Suppressor macrophage (primary cell): ENCODE measurements around the gene SLC25A45.

Source experiments
- DNase-seq, 4 experiments: peaks; one replicate each; pipeline ENCODE4 v3.0.0-alpha.2; 2020 to 2022

Gene SLC25A45

DNA sequence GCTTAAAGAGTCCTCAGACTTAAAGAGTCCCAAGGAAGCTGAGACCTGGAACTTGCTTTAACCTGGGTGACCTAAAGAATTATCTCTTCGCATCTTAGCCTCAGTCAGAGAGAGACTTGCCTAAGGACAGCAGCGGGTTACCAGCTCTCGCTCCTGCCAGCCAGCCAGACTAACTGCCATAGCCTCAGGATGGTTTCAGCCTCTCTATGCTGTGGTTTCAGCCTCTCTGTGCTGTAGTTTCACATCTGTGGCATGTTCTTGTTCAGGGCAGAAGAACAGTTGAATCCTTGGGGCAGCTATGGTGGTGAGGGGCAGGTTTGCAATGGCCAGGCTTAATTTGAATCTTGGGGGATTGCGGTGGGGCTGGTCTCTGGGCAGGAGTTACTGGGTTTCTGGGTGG lies 6.3 kb upstream of the SLC25A45 start:
- no peak for DNase-seq

DNA sequence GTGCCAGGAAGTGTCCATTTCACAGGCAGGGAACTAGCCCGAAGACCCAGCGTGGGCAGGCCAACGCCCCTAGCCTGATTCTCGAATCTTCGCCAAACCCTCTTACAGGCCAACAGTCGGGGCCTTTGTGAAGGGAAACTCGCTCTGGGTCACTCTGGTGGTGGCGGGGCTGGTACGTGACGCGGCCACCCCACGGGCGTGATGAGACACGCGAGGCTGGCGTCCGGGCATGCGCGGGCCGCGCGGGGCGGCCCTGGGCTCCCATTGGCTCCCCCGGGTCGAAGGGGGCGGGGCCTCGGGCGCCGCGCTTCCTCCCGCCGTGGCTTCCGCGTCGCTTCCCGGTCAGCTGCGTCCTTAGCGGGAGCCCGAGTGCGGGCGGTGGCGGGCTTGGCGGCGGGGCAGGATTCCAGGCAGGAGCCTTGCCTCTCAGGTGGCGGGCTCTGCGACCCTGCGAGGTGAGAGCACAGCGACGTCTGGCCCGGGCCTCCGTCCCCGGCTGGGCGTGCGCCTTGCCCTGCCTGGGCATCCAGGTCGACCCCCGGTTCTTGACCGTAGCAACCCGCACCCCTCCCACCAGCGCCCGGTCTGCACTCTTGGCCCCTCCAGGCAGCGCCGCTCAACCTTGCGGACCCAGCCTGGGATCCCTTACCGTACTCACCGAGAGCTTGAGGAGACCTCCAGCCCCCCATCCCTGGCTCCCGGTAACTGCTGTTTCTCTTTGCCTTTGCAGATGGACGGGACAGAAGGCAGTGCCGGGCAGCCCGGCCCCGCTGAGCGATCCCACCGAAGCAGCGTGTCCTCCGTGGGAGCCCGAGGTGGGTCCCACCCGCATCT lies 4.1 kb upstream of the SLC25A45 start, which contains the start of gene FRMD8:
FRMD8 (plus strand) TSS at position 331 of the 834 bp plus-strand sequence; CDS start at position 731, 400 bp downstream.
- peak; percentile 95 to 99 (median 96) for DNase-seq

DNA sequence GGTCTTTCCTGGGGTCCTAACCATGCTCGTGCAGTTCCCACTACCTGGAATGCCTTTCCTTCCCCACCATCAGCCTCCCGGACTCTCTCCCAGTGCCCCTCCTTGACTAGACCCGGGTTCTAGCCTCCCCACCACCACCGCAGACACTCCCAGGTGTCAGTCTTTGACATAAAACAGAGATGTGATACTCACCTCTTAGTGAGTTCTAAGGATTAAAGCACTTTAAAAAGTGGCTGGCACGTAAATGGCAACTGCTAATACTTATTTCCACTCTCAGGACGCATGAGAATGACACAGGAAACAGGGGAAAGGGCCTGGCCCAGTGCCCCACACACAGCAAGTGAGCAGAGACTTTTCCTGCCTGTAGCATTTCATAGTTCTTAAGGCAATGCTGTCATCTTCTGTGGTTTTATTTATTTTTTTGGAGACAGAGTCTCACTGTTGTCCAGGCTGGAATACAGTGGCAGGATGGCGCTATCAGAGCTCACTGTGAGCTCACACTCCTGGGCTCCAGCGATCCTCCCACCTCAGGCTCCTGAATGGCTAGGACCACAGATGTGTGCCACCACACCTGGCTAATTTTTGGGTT lies 1.9 kb upstream of the SLC25A45 start:
- DNase-seq = peak; percentile 24 to 62 (median 38)

DNA sequence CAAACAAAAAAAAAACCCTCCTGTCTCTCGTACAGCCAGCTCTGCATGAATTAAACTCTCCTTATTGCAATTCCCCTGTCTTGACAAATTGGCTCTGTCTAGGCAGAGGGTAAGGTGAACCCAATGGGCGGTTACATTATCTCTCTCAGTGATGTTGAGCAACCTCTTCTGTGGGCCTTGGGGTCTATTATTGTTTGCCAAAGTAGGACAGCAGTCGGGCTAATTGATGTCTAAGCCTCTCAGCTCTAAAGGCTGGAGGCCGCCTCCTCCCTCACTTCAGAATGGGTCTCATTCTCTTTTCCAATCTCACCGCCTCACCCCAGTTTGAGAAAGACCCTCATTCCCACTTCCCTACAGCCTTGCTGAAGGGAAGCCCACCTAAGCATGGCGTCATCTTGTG lies 1.3 kb upstream of the SLC25A45 start:
- no peak for DNase-seq

DNA sequence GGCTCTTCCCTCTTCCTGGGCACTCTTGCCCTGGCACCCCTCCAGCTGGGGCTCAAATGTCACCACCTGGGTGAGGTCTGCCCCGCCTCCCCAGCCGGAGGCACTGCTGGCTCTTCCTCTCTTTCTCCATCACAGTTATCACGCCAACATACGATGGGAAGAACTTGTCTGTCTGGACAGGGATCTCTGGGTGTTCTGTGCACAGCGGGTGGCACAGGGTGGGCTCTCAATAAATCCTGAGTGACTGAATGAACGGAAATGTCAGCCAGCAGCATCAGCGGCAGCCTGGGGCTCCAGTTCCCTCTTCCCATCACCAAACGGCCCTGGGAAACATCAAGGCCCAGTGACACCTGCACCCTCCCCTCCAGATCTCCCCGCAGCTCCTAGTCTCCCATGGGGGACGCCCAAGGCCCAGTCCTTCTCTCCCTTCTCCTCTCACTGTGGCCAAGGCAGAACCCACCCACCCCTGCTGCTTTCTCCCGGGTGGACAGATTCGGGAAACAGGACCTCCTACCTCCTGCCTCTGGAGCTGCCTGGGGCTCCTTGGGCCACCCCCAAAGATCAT lies 440 bp upstream of the SLC25A45 start:
- no peak for DNase-seq

DNA sequence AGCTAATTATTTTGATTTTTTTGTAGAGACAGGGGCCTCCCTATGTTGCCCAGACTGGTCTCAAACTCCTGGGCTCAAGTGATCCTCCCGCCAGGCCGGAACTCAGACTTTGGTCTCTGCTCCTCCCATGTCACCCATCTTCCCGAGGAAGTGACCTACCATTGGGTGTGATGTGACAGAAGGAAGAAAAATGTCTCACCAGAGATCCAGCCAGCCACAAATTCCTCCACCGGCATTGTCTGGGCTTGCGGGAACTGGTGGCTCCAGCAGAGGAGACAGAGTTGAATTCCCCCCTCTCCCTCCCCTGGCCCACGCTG lies 772 bp downstream of the SLC25A45 start:
- peak; percentile 72 to 81 (median 79) for DNase-seq

DNA sequence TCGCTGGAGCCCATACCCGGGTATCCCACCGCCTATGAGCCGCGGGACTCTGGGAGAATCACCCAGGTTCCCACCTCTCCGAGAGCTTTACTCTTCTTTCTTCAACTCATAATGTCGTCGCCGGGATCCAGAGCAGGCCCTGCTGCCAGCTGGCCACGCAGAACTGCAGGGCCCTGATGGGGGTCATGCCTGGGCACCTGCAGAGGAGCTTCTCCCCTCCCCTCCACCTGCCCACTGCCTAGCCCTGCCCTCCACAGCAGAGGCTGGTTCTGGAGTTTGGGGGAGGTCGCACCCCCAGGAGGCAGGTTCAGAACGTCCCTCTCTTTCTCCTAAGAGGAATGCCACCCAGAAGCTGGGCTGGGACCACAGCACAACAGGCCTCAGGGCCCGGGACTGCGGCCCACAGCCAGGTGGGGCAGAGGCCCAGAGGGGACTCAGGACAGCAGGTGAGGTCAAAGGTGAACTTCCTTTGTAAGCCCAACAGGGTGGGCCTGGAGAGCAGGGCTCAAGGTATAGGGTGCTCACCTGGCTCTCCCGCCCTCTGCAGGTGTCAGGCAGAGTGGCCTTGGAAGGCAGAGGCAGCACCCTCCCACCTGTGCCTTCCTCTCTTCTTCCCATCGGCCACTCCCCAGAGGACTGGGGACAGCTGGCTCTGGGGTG lies 1.9 kb downstream of the SLC25A45 start:
- no peak for DNase-seq

DNA sequence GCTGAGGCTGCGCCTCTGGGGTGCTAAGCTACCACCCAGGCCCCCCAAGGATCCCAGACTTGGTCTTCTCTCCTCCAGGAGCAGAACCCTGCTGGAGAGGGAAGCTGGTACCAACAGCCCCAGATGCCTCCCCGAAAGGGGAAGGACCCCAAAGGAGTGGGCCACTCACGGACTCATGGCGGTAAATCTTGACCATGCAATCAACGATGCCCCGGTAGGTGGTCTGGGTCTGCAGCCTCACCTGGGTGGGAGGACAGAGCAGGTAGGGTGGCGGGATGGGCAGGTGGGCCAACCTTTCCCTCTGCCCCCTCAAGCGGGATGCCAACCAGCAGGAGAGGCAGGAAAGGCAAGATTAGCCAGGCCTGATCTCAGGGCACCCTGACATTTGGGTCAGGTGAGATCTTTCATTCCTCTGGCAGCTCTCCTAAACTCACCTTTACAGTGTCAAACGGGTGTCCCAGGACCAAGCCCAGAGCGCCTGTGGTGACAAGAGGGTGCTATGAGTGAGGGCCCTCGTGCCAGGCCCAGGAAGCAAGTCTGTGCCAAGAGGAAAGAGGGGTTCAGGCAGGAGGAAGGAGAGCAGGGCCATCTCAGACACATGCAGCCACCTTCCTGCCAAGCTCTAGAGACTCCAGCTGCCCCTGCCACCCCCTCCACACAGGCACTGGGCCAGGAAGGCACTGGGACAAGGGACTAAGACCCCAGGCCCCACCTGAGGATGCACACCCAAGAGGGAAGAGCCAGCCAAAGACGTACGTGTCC lies 2.6 kb downstream of the SLC25A45 start:
- DNase-seq = no peak

DNA sequence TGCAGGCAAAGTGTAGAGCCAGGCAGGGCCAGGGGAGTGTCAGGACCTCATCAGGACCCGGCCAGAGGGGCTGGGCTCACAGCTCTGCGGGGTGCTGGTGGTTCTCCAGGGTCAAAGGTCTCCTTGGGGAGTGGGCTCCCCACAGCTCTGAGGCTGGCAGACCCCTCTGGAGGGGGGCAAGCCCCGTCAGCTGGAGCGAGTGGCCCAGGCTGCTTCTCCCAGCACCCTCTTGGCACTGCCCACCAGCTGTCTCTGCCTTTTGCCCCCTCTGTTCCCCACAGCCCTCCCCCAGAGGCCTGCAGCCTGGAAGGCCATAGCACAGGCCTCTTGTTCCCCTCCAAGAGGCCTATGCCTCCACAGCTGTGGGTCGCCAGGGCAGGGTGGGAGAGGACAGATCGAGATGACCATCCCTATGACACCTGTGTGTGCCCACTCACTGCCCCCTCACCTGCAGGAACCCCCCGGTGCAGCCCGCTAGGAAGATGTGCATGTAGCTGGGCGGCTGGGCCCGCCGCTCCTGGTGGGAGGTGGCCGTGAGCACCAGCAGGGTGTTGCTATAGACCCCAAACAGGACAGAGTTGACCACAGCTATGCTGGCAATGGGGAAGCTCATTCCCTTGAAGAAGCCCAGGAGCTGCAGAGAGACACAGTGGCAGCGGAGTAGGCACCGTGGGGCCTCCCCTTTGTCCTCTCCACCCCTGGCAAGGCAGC lies 3.4 kb downstream of the SLC25A45 start:
- DNase-seq = no peak

DNA sequence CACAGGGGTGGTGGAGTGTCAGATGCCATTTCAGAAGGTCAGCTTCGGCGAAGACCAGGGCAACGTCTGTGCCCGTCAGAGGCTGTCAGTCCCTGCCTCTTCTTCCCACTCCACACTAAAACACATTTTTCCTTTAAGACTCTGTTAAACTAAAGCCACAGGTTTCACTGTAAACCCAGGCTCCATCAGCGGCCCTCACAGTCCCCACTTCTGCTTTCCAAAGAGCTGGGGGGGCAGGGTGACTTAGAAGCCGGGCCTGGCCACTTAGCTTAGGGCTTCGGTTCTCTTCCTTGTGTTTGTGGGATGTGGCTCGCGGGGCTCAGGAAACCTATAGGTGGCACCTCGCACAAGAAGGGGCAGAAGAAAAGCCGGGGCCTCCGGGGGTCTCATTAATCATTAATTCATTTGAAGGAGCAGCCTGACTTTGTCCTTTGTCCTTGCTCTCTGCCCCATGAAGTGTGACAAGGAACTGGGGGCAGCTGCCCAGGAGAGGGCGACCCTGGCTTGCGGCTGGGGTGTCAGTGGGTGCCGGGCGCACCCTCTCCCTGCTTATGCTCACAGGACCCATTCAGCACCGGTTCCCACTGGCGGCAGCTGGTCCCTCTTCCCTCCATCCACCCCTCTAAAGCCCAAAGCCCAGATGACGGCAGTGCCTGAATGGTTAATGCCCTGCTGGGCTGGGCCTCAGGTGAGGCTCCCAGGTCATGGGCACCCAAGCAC lies 4.1 kb downstream of the SLC25A45 start:
- DNase-seq = peak; percentile 76 to 88 (median 86)

DNA sequence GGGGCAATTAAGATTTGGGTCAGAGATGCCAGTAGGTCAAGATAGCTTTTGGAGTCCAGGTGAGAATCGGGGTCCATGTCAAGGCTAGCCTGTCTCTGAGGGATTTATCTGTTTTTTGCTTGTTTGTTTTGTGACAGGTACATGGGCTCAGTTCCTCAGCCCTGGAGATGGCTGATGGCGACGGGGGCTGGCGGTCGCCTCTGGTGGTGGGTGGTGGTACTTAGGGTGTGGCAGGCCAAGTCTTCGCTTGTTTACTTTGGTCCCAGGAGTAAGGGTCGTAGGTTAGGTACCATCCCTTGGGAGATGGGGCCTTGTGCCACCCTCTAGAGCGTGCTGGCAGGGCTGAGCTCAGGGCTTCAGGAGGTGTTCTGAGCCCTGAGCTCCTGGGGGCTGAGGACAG lies 4.7 kb downstream of the SLC25A45 start:
- DNase-seq = no peak

DNA sequence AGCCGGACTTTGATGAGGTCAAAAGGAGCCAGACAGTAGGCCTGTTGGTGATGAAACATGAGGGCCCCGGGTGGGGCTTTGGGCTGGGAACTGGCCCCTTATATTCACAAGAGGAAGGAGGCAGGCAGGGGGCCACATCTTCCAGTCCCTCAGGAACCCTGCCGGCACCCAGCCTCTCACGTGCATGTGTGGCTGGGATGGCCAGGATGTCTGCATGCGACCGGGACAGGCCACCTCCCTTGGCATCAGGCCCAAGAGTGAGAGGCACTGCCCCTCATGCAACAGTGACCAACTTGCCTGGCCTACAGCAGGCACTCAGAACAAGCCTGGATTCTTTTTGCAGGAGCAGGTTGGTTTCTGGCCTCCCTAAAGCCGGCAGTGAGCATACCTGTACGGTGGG lies 5.4 kb downstream of the SLC25A45 start:
- no peak for DNase-seq

DNA sequence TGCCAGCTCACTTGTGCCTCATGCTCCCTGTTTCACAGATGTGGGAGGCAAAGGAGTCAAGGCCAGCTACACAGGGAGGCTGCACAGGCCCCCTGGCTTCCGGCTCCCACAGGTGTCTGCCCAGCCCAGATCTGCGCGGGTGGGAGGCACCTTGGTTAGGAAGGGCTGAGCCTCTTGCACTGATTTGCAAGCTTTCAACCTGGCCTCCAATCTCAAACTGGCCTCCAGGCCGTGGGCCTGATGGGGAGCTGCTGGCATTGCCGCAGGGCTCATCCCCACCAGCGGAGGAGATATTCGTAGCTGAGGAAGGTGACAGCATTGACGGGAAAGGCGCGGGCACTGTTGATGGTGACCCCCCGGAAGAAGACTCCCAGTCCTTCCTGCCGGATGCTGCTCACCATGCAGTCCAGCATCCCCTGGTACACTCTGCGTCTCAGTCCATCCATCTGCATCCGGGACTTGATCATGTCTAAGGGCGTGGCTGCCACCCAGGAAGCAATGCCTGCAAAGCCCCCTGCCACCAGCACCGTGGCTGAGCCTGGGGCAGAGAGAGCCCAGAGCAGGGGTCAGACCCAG lies 6.2 kb downstream of the SLC25A45 start:
- no peak for DNase-seq

DNA sequence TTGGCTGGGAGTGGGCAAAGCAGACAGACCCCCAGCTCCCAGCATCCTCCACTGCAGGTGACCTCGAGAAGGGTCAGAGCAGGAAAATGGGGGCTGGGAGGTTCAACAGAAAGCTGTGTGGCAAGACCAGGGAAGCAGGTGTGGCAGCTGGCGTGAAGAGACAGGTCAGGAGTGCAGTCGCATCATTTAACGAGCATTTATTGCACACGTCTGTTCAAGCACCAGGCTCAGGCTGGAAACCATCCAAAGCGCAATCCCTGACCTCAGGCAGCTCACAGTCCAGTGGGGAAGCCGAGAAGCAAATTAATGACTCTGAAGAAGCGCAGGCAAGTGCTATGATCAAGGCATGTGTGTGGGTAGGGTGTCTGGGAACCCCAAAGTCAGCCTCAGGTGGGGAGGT lies 7.4 kb downstream of the SLC25A45 start:
- DNase-seq = no peak

DNA sequence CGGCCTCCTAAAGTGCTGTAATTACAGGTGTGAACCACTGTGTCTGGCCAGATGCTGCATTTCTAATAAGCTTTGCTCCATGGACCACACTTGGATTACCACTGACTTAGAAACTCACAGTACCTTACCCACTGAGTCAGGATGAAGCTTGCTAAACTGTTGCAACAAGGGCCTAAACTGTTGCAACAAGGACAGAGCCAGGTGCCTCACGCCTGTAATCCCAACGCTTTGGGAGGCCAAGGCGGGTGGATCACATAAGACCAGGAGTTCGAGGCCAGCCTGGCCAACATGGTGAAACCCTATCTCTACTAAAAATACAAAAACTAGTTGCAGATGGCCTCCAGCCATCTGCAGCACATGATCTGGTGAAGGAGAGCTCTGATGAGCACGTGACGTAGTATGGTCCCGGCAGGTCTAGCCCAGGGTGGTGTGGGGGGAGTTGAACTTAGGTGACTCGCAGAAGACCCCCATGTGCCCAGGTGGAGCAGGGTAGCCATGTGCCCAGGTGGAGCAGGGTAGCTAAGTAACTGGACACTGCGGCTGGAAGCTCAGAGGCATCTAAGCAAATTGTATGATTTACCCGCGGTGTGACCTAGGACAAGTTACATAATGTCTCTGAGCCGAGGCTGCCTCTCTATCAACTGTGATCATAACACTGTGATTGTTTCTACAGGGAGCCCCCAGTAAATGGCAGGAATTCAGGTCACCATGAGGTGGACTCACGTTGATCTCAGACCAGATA lies 8.4 kb downstream of the SLC25A45 start:
- DNase-seq = no peak

DNA sequence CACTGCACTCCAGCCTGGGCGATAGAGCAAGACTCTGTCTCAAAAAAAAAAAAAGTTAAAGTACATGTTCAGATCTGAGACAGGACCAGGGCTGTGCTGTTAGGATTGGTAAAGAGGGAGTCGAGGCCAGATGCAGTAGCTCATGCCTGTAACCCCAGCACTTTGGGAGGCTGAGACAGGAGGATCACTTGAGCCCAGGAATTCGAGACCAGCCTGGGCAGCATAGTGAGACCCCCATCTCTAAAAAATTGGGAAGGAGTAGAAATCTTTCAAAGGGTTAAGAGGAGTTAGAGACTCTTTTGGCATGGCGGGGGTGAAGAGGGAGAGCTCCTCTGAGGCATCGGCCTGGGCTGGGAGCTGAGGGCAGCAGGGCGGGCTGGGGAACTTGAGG lies 11.8 kb downstream of the SLC25A45 start:
- DNase-seq = no peak

DNA sequence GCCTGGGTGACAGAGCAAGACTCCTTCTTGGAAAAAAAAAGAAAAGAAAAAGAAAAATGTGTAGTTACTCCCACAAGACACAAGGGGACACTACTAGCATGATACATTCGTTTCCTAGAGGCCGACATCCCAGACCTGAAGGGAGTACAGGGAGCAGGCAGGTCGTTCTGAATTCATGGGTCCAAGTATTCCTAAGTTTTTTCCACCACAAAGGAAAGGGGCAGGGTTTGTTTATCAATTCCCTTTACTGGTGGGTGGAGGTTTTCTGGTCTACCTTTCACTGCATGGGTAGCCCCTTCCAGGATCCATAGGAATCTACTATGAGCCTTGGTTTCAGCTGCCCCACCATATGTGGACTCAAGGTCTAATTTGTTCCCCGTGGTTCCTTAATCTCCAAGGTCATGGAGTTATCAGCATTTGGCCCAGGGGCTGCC lies 16.1 kb downstream of the SLC25A45 start:
- peak; percentile 60 to 88 (median 74) for DNase-seq

DNA sequence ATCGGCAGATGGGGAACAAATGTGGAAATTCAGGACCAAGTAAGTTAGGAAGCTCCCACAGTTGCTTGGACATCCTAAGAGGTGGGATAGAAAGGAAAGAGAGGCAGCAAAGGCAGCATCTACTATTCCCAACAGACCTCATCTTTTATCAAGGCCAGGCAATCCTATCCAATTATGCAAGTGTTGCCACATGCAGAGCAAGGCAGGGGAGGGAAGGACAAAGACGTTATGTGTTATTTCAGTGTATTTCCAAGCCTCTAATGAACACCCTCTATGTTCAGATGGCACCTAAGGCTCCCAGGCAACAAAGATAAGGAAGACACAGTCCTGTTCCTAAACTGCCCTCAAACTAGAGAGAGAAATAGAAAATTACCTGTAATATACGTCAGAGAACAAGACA lies 18.7 kb downstream of the SLC25A45 start:
- no peak for DNase-seq

DNA sequence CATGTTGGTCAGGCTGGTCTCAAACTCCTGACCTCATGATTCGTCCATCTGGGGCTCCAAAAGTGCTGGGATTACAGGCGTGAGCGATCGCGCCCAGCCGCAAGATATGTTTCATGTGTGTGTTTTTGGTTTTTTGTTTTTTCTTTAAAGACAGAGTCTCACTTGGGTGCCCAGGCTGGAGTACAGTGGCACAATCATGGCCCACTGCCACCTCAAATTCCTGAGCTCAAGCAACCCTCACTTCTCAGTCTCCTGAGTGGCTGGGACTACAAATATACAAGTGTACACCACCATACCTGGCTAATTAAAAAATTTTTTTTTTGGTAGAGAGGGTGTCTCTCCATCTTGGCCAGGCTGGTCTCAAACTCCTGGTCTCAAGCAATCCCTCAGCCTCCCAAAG lies 19.5 kb downstream of the SLC25A45 start:
- no peak for DNase-seq

DNA sequence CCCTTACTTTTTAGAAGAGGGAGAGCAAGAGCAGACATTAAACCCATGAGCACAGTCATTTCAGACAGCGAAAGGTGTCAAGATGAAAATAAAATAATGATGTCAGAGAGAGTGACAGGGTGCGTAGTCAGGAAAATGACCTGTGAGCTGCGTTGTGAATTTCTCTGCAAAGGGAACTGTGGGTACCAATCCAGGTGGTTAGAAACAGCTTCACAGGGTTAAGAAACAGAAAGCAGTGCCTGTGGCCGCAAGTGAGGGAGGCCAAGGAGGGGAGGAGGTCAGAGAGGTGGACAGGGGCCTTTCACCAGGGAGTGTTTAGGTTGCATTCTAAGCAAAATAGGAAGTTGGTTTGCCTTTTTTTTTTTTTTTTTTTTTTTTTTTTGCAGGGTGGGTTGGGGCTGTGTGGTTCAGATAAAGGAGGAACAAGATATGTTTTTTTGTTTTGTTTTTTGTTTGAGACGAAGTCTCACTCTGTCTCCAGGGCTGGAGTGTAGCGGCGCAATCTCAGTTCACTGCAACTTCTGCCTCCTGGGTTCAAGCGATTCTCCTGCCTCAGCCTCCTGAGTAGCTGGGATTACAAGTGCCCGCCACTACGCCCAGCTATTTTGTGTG lies 20.0 kb downstream of the SLC25A45 start:
- DNase-seq = peak; percentile 60 to 78 (median 68)
